Stimulated activated CD8-positive, alpha-beta memory T cell treated with anti-CD3 and anti-CD28 coated beads, Interleukin-12 subunit alpha, Interleukin-12 subunit beta, amount 100 ng/mL, for 24 hours (primary cell): Measurements from ENCODE around the gene POLR3F.
"Not testable (repeated sequence)": the region's sequence is repeated elsewhere in the genome, so short reads cannot be mapped to it uniquely, and the experiment has no call there.

Experiments
- DNase-seq: peaks from one replicate; pipeline ENCODE4 v3.0.0-alpha.2; 2020; ENCODE audit errors: extremely low read depth

Gene POLR3F

DNA sequence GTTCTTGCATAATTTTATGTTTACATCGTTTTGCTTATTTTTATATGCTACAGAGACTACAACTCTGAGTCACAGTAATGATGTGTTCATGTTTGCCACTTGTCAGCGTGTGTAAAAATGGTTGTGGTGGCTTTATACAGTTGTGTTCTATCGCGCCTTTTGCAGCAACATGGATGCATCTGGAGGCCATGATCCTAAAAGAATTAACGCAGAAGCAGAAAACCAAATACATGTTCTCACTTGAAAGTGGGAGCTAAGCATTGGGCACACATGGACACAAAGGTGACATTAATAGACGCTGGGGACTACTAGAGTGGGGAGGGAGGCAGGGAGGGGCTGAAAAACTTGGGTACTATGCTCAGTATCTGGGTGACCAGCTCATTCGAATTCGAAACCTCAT, 39.6 kb downstream of the POLR3F start:
- DNase-seq, result no peak

DNA sequence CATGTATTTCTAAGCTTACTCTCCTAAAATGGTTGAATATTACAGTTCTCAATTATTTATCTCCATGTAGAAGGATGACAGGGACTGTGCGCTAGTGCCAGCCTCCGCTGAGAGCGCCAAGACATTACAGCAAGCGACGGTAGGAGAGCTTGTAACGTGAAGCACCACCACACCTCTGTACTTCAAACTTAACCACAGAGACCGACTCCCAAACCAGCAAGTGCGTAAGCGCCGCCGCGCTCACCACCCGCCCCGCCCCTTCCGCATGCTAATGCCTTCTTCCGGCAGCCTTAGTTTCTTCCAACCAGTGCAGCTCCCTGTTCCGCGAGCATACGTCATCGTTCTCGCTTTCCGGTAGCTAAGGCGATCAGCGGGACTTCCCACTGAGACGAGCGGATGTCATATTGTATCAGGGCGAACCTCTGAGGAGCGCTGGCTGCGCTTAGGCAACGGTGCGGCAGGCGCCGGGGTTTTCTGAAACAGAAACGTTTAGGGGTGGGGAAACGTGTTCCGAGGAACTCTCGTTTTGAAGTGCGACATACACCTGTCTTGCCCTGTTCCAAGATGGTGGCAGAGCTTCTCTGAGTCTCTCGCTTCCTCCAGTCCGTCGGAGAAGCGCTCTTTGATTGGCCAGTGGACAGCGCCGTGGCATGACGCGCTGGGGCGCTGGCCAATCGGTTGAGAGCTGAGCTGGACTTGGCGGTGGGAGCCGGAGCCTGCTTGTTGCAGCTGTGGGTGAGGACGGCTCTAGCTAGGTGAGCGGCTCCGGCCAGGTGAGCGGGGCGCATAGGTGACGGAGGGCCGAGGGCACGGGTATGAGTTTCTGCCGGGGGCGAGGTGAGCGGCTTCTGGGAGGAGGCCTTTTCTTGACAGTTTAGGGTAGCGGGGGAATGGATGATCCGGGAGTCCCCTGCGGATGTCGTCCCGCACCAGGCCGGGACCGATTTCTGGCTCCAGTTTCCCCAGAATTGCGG, 40.3 kb downstream of the POLR3F start, which contains the start of gene SEC23B:
Gene SEC23B, plus strand, starts transcription at position 723 of the 974 bp plus-strand sequence. CDS start 2,896 bp downstream, outside the sequence.
- DNase-seq, result peak; percentile 96

DNA sequence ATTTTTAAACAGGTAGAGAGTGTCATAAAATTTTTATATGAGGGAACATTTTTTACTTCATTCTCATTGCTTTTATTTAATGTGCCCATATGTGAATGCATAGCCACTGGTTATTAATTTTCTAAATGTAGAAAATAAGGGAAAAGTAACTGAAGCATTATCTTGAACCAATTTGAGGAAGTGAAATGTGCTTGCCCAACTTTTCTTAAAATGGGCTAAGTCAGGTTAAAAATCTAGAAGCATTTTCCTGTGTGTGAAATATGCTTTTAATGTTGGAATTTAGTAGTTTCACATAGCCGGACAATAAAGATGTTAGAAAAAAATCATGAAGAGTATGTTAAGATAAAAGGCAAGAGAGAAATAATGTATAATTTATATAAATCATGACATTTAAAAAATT, 44.4 kb downstream of the POLR3F start:
- DNase-seq, result no peak

DNA sequence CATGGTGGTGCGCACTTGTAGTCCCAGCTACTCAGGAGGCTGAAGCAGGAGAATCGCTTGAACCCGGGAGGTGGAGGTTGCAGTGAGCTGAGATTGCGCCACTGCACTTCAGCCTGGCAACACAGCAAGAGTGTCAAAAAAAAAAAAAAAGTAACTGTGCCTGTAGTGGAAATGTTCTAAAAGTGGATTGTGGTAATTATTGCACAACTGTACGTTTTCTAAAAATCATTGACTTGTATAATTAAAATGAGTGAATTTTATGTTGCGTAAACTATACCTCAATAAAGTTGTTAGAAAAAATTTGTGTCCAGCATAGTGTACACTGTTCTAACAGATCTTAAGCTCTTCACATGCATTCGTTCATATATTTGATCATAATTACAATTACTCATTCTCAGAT, 46.0 kb downstream of the POLR3F start:
- no peak for DNase-seq

DNA sequence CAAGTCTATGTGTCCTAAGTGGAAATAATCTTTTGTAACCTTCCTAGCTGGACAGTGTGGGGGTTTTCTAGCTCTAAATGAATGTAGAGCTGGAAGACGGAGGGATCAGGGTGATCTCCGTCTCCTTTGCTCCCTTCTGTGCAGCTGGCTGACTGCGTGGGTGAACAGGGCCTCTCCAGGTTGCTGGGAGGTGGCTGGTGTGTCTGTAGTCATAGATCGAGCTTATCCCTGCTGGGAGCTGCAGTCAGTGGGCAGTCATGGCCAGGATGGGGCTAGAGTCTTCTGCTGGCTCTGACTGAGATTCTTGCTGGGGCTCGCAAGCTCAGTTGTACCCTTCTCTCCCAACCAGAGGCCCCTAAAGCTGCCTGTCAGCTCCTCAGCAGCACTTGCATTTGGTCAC, 46.9 kb downstream of the POLR3F start:
- no peak for DNase-seq

DNA sequence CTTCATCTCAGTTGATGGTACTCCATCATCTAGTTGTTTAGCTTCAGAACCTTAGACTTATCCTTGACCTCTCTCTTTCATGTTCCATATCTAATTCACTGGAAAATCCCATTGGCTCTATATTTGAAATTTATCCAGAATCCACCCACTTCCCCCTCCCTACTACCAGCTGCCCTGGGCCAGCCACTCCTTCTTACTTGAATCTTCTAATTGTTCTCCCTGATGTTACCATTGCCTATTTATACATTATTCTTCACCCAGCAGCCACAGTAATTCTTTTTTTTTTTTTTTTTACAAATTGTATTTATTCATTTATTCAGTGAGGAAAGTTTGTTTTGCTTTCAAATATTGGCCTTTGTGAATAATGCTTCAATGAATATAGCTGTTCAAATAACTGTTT, 48.8 kb downstream of the POLR3F start:
- no peak for DNase-seq

DNA sequence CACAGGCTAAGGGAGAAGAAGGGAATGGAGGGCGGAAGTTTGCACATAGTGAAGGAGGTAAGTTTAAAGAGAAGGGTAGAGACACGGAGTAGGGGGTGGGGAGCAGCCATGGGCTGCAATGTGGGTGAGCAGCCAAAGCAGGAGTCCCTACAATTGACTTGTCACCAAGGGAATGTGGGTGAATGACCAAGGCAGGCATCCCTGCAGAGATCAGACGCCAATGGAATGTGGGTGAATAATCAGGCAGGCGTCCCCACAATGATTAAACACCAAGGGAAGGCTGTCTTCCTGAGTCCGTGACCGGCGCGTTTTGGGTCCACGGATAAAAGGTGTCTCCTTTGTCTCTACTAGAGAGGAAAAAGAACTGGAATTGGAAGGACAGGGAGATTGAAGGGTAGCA, 54.9 kb downstream of the POLR3F start:
- DNase-seq, result not testable (repeated sequence)

DNA sequence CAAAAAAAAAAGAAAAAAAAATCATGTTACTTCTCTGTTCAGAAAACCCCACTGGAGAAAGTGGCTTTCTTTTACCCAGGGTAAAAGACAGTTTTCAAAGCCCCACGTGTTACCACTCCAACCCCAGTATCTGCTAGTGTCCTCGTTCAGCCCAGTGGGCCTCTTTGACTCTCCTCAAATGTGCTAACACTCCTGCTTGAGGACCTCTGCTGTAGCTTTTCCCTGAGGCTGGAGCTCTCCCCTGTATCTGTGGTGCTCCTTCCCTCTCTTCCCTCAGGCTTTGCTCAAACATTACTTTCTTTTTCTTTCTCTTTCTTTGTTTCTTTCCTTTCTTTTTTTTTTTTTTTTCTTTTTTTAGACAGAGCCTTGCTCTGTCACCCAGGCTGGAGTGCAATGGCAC, 55.9 kb downstream of the POLR3F start:
- no peak for DNase-seq

DNA sequence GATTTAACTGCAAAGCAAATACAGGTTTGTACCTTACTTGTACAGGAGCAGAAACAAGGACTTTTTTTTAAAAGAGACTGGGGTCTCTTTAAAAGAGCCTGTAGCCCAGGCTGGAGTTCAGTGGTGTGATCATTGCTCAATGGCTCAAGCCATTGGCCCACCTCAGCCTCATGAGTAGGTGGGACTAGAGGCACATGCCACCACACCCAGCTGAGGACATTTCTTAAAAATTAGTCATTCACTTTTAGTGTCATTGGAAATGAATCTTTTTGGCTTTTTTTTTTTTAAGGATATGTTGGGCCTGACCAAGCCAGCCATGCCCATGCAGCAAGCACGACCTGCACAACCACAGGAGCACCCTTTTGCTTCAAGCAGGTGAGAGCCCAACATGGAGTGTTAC, 57.5 kb downstream of the POLR3F start:
- DNase-seq, result no peak

DNA sequence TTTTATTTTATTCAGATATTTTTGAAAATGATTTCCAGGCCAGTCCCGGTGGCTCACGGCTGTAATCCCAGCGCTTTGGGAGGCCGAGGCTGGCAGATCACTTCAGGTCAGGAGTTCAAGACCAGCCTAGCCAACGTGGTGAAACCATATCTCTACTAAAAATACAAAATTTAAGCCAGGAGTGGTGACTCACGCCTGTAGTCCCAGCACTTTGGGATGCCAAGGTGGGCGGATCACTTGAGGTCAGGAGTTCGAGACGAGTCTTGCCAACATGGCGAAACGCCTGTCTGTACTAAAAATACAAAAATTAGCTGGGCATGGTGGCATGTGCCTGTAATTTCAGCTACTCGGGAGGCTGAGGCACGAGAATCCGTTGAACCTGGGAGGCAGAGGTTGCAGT, 59.6 kb downstream of the POLR3F start:
- DNase-seq, result not testable (repeated sequence)

DNA sequence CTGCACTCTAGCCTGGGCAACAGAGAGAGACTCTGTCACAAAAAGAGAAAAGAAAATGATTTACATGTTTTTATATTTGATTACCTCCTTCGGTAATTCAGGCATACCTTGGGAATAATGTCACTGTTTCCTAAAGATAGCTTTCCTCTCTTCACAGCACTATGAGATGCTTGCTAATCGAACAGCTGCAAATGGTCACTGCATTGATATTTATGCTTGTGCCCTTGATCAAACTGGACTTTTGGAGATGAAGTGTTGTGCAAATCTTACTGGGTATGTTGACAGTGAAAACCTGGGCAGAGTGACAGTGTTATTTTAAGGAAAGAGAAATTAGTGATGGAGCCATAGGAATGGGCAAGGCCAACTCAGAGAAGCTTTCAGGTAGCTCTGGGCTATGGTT, 60.1 kb downstream of the POLR3F start:
- DNase-seq, result no peak

DNA sequence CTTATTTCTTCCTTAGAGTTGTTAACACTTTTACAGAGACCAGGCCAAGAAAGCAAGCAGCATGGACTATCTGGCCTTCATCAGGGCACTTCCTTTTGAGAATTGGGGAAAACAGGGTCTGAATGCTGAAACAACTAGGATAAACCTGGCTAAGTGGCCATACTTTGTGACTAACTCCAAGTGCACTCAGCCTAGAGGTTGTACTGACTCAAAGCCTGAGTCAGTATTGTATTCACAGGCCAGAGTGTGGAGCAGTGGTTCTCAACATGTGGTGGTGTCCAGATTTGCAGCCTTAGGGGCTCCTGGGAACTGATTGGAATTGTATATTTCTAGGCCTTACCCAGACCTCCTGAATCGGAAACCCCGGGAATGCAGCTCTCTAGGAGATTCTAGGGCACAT, 60.6 kb downstream of the POLR3F start:
- no peak for DNase-seq

DNA sequence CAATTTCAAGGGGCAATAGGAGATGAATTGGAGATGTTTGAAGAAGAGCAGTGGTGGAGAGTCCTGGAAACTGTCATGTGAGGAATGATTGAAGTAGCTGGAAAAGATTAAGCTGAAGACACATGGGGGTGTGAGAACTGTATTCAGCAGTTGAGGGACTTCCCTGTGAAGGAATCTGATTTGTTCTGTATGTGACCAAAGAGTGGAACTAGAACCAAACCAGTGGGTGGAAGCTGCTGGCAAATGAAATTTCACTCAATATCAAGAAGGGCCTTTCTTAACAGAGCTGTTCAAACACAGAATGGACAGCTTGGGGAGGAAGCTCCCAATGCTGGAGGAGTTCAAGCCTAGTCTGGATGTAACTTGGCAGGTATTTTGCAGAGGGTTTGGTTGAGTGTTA, 61.9 kb downstream of the POLR3F start:
- DNase-seq, result no peak

DNA sequence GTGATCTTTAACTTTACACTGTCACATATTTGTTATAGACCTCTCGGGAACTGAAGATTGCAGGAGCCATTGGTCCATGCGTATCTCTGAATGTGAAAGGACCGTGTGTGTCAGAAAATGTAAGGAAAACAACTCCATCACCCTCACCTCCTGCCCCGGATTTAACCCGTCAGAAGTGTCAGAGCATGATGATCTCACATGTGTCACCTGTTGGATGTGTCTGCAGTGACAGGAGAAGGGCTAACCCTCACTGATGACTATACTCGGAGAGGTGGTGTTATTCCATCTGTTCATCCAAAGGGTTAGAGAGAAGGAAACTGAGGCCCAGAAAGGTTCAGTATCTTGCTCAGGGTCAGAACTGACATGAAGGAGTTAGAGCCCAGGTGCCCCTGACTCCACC, 65.4 kb downstream of the POLR3F start:
- DNase-seq, result no peak

DNA sequence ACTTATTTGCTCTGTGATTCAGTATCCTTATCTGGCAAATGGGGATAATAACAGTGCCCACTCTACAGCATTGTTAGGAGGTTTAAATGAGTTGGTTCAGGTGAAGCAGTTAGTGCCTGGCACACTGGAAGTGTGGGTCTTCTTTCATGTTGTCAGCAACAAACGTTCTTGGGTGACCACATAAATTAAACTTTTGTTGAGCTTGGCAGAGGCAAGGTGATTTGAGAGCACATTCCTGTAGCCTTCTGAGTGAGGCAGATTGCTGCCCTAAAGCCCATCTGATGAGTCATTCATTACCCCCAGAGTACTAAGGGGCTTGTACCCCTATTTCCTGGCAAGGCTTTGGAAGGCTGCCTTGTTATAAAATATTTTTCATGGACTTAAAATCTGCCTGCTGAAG, 66.3 kb downstream of the POLR3F start:
- no peak for DNase-seq

DNA sequence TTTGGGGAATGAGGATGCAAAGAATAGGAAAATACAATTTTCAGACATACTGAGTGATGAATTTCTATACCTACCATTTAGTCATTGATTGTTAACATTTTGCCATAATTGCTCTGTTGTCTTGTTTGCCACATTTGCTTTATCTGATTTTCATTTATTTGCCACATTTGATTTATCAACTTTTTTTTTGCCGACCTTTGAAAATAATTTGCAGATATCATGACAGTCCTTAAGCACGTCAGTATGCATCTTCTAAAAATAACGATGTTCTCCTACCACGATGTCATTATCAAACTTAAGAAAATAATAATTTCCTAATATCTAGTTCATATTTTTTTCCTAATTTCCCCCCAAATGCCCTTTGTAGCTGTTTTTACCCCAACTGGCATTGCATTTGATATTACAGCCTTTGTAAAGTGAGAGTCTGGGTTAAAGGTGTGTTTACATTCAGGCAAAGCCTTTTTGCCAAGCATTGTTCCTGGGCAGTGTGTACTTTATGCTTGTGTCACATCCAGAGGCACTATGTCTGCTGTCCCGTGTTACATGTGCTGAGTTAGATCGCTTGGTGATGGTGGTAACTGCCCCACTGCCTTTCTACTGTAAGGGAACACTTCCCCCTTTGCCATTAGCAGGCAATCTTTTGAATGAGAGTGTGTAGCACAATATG, 66.9 kb downstream of the POLR3F start:
- DNase-seq, result no peak
